Cardiac fibroblast (primary cell): ENCODE data around the gene ADCY1.

Experiments used
- DNase-seq, 2 donors: peaks; one replicate each; pipeline versions ENCODE4 v3.0.0 to v3.0.0-alpha.2; 2010; ENCODE audit warnings: low read depth in 2 of 2
- H3K4me3 ChIP-seq, 2 donors: replicated peaks in 1 of 2; 1 replicate in 1 of 2; 2 replicates in 1 of 2; pipeline ENCODE4 v1.5.1; 2011; ENCODE audit warnings: low read depth in 2 of 2, low read length in 2 of 2, mild to moderate bottlenecking in 2 of 2, moderate library complexity in 1 of 2
- CTCF ChIP-seq: IDR thresholded peaks from one replicate; pipeline ENCODE4 v1.5.1; 2011; ENCODE audit warnings: low read depth, mild to moderate bottlenecking, low read length, inconsistent platforms

Gene ADCY1

GRCh38 chr7:45631569-45631968 lies 57.4 kb downstream of the ADCY1 start:
- TF ChIP-seq CTCF = no peak
- no peak overlapping the region for H3K4me3 ChIP-seq
- no peak for DNase-seq

GRCh38 chr7:45636733-45637132 lies 62.6 kb downstream of the ADCY1 start:
- DNase-seq = no peak
- TF ChIP-seq CTCF = no peak

GRCh38 chr7:45638916-45639315 lies 64.7 kb downstream of the ADCY1 start:
- no peak for DNase-seq
- TF ChIP-seq CTCF = no peak
- H3K4me3 ChIP-seq = no peak overlapping the region

More at GRCh38 chr7:45636733-45637132, 62.6 kb downstream of the ADCY1 start:
- H3K4me3 ChIP-seq = no peak overlapping the region

- no peak overlapping the region for H3K4me3 ChIP-seq
- DNase-seq = no peak
- no peak for TF ChIP-seq CTCF
Measured at GRCh38 chr7:45642044-45642443, 67.9 kb downstream of the ADCY1 start.

- no peak for DNase-seq
- no peak for TF ChIP-seq CTCF
- H3K4me3 ChIP-seq = no peak overlapping the region
Measured at GRCh38 chr7:45643630-45644029, 69.5 kb downstream of the ADCY1 start.

- no peak for DNase-seq
- no peak overlapping the region for H3K4me3 ChIP-seq
- no peak for TF ChIP-seq CTCF
Measured at GRCh38 chr7:45644237-45644636, 70.1 kb downstream of the ADCY1 start.
